Head of caudate nucleus (tissue), 42 donors: Measurements from ENCODE around the gene C1orf185.
A peak's percentile ranks its signal among the peaks of the same experiment; 100 is the strongest.
"Not testable (repeated sequence)": the region's sequence is repeated elsewhere in the genome, so short reads cannot be mapped to it uniquely, and the experiment has no call there.

Experiments used
- DNase-seq, 42 donors: peaks; one replicate each; pipeline versions ENCODE4 v3.0.0 to v3.0.0-alpha.2; 2020 to 2021; ENCODE audit warnings: mixed read lengths in 7 of 42
- intact Hi-C: fragments of 100-400 bp; cut with DNase I; formaldehyde crosslinking; loops from one replicate; pipeline ENCODE4 v1.15.0; 2022

C1orf185 gene

DNA sequence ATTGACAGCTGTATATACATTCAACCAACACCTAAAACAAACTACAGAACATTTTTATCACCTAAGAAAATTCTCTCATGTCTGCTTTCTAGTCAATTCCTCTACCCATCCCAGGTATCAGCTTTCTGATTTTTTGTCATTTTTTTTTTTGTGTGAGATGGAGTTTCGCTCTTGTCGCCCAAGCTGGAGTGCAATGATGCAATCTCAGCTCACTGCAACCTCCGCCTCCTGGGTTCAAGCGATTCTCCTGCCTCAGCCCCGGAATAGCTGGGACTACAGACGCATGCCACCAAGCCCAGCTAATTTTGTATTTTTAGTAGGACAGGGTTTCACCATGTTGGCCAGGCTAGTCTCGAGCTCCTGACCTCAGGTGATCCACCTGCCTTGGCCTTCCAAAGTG lies 25.1 kb downstream of the C1orf185 start:
- intact Hi-C loops, DNase-seq: not testable (repeated sequence)

DNA sequence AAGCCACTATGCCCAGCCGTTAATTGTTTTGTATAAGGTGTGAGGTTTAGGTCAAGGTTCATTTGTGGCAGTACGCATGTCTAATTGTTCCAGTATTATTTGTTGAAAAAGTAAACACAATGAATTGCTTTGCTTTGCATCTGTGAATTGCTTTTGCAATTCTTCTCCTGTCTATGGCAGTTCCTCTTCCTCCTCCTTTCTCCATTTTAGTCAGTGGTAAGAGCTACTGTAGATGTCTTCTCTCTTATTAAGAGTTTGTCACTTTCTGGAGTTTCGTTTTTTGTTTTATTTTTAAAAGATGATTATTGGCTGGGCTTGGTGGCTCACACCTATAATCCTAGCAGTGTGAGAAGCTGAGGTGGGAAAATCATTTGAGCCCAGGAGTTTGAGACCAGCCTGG lies 29.2 kb downstream of the C1orf185 start:
- intact Hi-C loops: no loop called here
- DNase-seq: no peak

GRCh38 chr1:51133045-51133444 lies 31.0 kb downstream of the C1orf185 start:
- intact Hi-C loops: no loop called here
- DNase-seq: no peak

GRCh38 chr1:51137696-51138095 lies 35.7 kb downstream of the C1orf185 start:
- DNase-seq, intact Hi-C loops: not testable (repeated sequence)

GRCh38 chr1:51139474-51139873 lies 37.4 kb downstream of the C1orf185 start:
- intact Hi-C loops: no loop called here
- DNase-seq: no peak

- no peak for DNase-seq
- intact Hi-C loops: no loop called here
Observed at GRCh38 chr1:51147394-51147793, 45.4 kb downstream of the C1orf185 start.

DNA sequence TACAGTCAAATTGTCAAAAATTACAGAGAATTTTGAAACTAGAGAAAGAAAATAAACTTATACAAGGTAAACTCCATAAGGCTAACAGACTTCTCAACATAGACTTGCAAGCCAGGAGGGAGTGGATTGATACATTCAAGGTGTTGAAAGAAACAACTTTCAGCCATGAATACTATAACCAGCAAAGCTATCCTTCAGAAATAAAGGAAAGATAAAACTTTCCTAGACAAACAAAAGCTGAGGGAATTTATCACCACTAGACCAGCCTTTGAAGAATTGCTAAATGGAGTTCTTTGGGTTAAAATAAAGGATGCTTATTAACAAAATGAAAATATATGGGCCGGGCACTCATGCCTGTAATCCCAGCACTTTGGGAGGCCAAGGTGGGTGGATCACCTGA lies 52.7 kb downstream of the C1orf185 start:
- intact Hi-C loops: no loop called here
- DNase-seq: no peak

DNA sequence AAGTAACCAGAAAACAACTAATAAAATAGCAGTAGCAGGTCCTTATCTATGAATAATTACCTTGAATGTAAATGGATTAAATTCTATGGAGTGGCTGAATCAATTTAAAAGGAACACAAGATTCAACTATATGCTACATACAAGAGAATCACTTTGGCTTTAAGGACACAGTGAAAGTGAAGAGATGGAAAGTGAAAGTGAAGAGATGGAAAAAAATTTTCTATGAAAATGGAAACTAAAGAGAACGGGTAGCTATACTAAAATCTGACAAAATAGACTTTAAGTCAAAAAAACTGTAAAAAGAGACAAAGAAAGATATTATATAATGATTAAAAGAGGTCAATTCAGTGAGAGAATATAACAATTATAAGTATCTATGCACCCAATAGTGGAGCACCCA lies 54.7 kb downstream of the C1orf185 start:
- intact Hi-C loops: no loop called here

DNA sequence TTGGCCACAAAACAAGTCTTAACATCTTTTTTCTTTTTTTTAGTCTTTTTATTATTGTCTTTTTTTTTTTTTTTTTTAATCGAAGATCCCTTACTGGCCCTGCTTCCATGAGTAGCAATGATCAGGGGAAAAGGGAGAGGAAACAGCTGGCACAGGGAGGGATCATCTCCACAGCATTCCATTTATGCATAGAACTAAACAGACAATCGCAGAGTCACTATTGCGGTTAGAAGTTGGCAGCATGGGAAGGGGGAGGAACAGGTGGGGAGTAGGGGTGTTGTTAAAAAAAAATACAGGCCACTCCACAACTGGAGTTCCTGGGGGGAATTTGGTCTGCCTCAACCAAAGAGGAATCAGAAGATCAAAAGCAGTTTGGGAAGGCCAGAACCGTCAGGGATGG lies 55.4 kb downstream of the C1orf185 start:
- intact Hi-C loops: no loop called here
- DNase-seq: no peak

More for the DNA sequence above, 54.7 kb downstream of the C1orf185 start:
- no peak for DNase-seq

DNA sequence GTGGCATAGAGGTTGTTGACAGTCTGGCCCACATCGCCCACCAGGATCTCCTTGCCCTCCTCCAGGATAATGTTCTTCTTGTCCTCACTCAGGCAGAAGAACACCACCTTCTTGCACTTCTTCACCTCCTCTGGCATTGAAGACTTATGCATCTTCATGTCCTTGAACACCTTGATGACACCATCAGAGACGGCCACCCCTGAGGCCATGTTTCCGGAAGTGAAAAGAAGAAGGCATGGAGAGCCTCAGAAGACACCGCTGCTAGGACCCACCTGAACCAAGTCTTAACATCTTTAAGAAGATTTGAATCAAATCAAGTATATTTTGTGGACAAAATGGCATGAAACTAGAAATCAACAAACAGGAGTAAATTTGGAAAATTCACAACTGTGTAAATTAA lies 56.2 kb downstream of the C1orf185 start:
- no peak for DNase-seq
- intact Hi-C loops: no loop called here

DNA sequence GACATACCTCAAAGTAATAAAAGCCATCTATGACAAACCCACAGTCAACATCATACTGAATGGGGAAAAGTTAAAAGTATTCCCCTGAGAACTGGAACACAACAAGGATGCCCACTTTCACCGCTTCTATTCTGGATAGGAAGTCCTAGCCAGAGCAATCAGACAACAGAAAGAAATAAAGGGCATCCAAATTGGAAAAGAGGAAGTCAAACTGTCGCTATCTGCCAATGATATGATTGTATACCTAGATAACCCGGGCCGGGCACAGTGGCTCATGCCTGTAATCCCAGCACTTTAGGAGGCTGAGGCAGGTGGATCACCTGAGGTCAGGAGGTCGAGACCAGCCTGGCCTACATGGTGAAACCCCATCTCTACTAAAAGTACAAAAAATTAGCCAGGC lies 60.5 kb downstream of the C1orf185 start:
- intact Hi-C loops, DNase-seq: not testable (repeated sequence)

GRCh38 chr1:51165540-51165939 lies 63.5 kb downstream of the C1orf185 start:
- no peak for DNase-seq
- intact Hi-C loops: no loop called here

DNA sequence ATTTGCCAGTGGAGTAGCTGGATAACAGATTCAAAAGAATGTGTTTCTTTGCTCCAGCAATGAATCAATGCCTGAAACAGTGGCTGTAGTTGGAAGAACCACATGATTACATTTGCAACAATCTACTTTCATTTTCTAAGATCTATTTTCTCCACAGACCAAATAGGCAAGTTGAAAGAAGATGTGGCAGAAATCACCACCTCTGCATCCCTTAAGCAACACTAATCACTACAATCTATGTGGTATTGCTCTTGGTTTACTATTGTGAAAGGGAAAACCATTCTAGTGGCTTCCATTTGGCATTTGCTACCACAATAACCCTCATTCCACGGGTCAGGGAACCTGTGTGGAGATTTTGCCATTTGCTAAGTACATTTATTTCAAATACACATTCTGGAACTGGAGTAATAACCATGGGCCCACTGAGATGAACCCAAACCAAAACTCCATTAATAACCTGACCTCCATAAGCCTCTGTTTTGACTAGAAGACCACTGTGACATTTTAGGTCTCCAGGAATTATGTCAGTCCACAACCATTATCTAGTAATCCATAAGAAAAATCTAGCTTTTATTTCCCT lies 66.3 kb downstream of the C1orf185 start:
- intact Hi-C loops: no loop called here
- DNase-seq: no peak

GRCh38 chr1:51168936-51169335 lies 66.9 kb downstream of the C1orf185 start:
- no peak for DNase-seq

DNA sequence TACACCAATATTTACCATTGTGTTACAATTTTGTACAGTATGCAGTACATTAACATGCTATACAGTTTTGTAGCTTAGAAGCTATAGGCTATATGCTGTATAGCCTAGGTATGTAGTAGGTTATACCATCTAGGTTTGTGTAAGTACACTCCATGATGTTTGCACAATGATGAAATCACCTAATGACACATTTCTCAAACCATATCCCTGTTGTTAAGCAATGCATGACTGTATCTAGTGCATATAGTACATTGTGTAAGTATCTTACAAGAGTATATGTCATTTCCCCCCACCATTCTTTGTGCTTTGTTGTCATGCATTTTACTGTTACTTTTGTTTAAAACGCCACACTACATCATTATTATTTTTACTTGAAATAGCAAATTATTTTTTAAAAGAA lies 68.3 kb downstream of the C1orf185 start:
- intact Hi-C loops: no loop called here
- no peak for DNase-seq

More at GRCh38 chr1:51168936-51169335, 66.9 kb downstream of the C1orf185 start:
- intact Hi-C loops: no loop called here

GRCh38 chr1:51172811-51173210 lies 70.8 kb downstream of the C1orf185 start:
- intact Hi-C loops: no loop called here
- DNase-seq: no peak

DNA sequence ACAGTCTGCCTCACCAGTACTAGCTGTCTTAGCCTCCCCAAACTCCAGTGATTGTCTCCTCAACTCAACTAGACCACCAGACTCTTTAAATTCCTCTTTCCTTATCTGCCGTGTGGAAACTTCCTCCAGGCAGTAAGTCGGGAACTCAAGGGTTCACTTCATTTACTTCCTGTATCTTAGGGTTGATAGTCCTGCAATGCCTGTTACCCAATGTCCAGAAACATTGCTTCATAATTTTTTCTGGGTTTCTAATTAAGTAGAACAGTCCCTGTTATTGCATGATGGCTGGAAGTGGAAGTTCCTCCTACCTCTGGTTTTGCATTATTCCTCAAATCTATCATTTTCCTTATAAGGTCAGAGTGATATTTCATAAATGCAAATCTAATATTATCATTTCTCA lies 73.2 kb downstream of the C1orf185 start:
- DNase-seq: no peak
- intact Hi-C loops: no loop called here

GRCh38 chr1:51177988-51178387 lies 76.0 kb downstream of the C1orf185 start:
- intact Hi-C loops, DNase-seq: not testable (repeated sequence)

GRCh38 chr1:51188230-51188629 lies 86.2 kb downstream of the C1orf185 start:
- no peak for DNase-seq
- intact Hi-C loops: loop anchor here (10.0 kb wide), 1 partner anchor 413 kb away; no protein-coding TSS in a partner anchor

DNA sequence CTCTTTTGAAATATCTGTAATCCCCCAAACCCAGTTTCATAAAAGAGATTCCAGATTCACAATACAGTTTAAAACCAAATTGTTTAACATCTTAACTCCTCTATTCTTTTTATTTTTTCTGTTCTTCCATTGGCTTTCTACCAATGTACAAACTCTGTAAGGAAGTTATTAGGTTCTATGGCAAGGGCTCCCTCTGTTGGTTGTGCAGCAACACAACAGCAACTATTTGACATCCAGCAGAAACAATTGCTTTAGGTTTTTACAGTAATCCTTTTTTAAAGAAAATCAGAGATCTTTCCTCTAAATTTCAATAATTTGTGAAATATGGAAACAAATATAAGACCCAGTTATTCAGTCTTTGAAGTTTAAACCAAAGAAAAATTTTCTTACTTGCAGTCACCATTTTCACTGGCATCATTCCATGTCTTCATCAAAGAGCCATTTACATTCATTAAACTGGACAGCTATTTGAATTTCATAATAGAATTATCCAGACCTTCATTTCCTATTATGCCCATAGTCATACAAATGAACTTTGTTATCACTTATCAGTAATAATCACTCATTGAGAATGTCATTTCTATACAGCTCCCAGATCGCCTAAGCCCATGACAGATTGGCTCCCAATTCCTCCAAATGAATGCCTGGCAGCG lies 87.5 kb downstream of the C1orf185 start:
- peak in 37 of 42 donors; percentile 8 to 79 (median 43) for DNase-seq
- intact Hi-C loops: loop anchor here (5.0 to 10.0 kb wide), 2 partner anchors 108 to 415 kb away; no protein-coding TSS in a partner anchor

DNA sequence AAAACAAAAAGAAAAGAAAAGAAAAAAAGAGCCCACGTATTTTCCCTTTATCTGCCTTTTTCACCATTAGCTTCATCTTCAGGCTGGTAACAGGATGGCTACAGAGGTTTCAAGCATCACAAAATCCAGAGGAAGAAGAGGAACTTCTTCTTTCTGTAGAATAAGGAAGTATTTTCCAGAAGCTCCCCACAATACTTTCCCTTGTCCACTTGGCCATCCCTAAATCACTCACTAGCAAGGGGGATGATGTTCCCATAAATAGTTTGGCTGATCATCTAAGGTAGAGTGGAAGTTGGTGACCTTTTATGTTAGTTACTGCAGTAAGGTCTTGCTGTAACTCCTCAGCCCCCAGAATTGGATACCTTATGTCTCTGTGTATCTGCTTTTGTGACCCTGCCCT lies 88.9 kb downstream of the C1orf185 start:
- intact Hi-C loops: loop anchor here (5.0 kb wide), 1 partner anchor 106 kb away; no protein-coding TSS in a partner anchor

More for the DNA sequence above, 88.9 kb downstream of the C1orf185 start:
- DNase-seq: no peak
